Sciatic nerve (tissue), 1 donor: Measurements from ENCODE around the gene ACTG1. TPM values are rescaled to one million over a fixed set of nuclear protein-coding genes. Genes with fewer than 3 reads are reported as not detected.

ENCODE experiments used
- total RNA-seq: library from RNA; stranded (reverse); fragmentation: NEBNext Ultra II Directional; extraction: Animal tissue kit (Norgen Biotek cat#: 25700); gene quantifications from one replicate; pipeline ENCODE4 v1.2.1, GENCODE V29; 2021
- donor health status: DM: no; HTN: no; CAD: no.

Gene ACTG1
- total RNA-seq, 1 donor from 2014 or later, result 2,552 TPM

Other genes starting within 250 kb of the ACTG1 start
- gene SLC38A10, start 217.5 kb downstream of the ACTG1 start, total RNA-seq, result 61.6 TPM
- gene BAHCC1, start 117.3 kb downstream of the ACTG1 start, total RNA-seq, result 47.8 TPM
- 1.6 TPM for gene FSCN2, start 15.6 kb upstream of the ACTG1 start, total RNA-seq
- gene FAAP100, start 39.6 kb upstream of the ACTG1 start, total RNA-seq, result 20.0 TPM
- 82.3 TPM for gene NPLOC4, start 124.3 kb upstream of the ACTG1 start, total RNA-seq
- 0.85 TPM for gene TSPAN10, start 124.4 kb upstream of the ACTG1 start, total RNA-seq
- gene PDE6G, start 143.7 kb upstream of the ACTG1 start, total RNA-seq, result not detected
- gene OXLD1, start 153.8 kb upstream of the ACTG1 start, total RNA-seq, result 17.9 TPM
- gene CCDC137, start 153.9 kb upstream of the ACTG1 start, total RNA-seq, result 10.2 TPM
- gene ARL16, start 171.0 kb upstream of the ACTG1 start, total RNA-seq, result 31.8 TPM
- gene HGS, start 171.2 kb upstream of the ACTG1 start, total RNA-seq, result 79.8 TPM
- gene MRPL12, start 190.6 kb upstream of the ACTG1 start, total RNA-seq, result 23.6 TPM
- 23.0 TPM for gene SLC25A10, start 199.5 kb upstream of the ACTG1 start, total RNA-seq